Stomach (tissue), 4 donors: ENCODE measurements around the gene LRRC28.

Experiments
- EP300 ChIP-seq: sonication (generic); formaldehyde crosslinking; IDR thresholded peaks from one replicate; pipeline ENCODE4 v1.6.1; 2017; ENCODE audit warnings: antibody characterized with exemption
- POLR2A ChIP-seq, 4 donors: fragments of 450-650 bp; IDR thresholded peaks; one replicate each; pipeline ENCODE4 v1.6.1; 2016; ENCODE audit warnings: antibody characterized with exemption in 4 of 4, control low read depth in 2 of 4, mild to moderate bottlenecking in 1 of 4, moderate library complexity in 1 of 4
- POLR2AphosphoS5 ChIP-seq, 3 donors: sonication (generic); formaldehyde crosslinking; IDR thresholded peaks; one replicate each; pipeline ENCODE4 v1.6.1; 2016; ENCODE audit warnings: antibody characterized with exemption in 3 of 3
- TF ChIP-seq, protein P1 (sequence below), 7 experiments: fragments of 450-650 bp in 4 of 7; fragments of 200-600 bp in 3 of 7; sonication (generic) in 3 of 7; IDR thresholded peaks; one replicate each; pipeline ENCODE4 v1.5.1; 2016 to 2019; ENCODE audit warnings: antibody characterized with exemption in 7 of 7, control low read depth in 2 of 7, mild to moderate bottlenecking in 1 of 7

DNA sequence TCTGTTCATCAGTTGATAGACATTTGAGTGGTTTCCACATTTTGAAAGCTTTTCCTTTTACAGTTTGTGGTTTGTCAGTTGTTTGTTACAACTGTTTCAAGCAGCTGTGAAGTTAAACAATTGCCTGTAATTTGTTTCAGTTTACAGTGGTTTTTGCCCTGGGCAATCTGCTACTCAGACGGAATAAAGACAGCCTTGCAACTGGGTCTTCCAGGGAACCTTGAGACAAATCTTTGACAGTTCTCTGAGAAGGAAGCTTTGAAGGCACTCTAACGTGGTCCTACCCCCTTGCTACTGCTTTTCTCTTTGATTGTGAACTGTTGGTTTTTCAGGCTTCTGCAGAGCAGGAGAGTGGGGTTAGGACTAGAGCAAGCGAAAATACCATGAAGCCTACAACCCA, 28.0 kb downstream of the LRRC28 start:
- TF ChIP-seq, protein P1, sequence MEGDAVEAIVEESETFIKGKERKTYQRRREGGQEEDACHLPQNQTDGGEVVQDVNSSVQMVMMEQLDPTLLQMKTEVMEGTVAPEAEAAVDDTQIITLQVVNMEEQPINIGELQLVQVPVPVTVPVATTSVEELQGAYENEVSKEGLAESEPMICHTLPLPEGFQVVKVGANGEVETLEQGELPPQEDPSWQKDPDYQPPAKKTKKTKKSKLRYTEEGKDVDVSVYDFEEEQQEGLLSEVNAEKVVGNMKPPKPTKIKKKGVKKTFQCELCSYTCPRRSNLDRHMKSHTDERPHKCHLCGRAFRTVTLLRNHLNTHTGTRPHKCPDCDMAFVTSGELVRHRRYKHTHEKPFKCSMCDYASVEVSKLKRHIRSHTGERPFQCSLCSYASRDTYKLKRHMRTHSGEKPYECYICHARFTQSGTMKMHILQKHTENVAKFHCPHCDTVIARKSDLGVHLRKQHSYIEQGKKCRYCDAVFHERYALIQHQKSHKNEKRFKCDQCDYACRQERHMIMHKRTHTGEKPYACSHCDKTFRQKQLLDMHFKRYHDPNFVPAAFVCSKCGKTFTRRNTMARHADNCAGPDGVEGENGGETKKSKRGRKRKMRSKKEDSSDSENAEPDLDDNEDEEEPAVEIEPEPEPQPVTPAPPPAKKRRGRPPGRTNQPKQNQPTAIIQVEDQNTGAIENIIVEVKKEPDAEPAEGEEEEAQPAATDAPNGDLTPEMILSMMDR (IDR thresholded peaks at IDR 0.05) = no peak
- TF ChIP-seq POLR2AphosphoS5 (IDR thresholded peaks at IDR 0.05) (no peak), EP300 (no peak), POLR2A (IDR thresholded peaks at IDR 0.05) (no peak)
